ENCODE data around the gene KCNQ1OT1.

GRCh38 chr11:2724653-2725367, 25.0 kb upstream of the KCNQ1OT1 start:
- TF ChIP-seq, protein P1, sequence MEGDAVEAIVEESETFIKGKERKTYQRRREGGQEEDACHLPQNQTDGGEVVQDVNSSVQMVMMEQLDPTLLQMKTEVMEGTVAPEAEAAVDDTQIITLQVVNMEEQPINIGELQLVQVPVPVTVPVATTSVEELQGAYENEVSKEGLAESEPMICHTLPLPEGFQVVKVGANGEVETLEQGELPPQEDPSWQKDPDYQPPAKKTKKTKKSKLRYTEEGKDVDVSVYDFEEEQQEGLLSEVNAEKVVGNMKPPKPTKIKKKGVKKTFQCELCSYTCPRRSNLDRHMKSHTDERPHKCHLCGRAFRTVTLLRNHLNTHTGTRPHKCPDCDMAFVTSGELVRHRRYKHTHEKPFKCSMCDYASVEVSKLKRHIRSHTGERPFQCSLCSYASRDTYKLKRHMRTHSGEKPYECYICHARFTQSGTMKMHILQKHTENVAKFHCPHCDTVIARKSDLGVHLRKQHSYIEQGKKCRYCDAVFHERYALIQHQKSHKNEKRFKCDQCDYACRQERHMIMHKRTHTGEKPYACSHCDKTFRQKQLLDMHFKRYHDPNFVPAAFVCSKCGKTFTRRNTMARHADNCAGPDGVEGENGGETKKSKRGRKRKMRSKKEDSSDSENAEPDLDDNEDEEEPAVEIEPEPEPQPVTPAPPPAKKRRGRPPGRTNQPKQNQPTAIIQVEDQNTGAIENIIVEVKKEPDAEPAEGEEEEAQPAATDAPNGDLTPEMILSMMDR (IDR thresholded peaks at IDR 0.05), result no peak
- TF ChIP-seq EZH2 (IDR thresholded peaks at IDR 0.05) (no peak), EZH2phosphoT487 (IDR thresholded peaks at IDR 0.05) (no peak)
